HG02938 (cell line): ENCODE data around the gene HOXB1.

Experiments used
- ATAC-seq: cut with Tn5 transposase; IDR thresholded peaks from one replicate; pipeline ENCODE4 v1.9.1; 2021; ENCODE audit warnings: mild to moderate bottlenecking, moderate library complexity; ENCODE audit not compliant: unreplicated experiment

HOXB1 gene

DNA sequence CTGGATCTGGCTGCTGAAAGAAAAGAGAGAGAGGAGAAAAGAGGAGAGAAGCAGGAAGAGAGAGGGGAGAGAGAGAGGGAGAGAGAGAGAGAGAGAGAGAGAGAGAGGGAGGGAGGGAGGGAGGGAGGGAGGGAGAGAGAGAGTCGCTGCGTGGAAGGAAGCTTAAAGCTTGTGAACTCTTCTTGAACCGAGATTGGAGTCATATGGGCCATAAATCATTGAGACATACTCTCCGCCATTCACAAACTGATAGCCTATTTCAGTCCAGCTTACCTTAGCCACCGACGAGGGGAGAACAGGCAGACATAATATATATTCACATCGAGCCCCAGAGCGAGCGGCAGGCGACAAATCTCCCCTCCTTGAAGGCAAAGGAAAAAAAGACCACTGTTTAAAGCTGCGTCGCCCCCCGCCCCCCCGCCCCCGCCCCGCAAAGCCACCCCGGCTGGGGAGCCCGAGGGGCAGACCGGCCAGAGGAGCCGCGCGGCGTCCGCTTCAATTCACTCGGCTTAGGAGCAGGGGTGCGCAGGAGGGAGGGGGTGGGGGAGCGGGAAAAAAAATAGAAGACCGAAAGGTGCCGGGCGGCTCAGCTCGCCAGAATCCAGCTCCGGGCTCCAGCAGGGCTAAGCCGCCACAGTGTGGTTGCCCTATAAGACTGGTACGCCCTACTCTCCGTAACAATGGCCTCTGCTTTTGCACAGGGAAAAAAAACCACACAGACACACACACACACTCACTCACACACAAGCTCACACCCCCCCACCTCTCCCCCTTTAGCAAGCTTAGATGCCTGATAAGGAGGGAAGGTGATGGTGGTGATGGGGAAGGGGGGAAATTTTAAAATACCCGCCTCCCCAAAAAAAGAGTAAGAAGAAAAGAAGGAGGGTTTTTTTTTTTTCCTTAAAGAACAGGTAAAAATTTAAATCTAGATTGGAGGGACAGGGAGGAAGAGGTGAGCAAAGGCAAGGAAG is 24.7 kb upstream of the HOXB1 start:
- no peak for ATAC-seq

DNA sequence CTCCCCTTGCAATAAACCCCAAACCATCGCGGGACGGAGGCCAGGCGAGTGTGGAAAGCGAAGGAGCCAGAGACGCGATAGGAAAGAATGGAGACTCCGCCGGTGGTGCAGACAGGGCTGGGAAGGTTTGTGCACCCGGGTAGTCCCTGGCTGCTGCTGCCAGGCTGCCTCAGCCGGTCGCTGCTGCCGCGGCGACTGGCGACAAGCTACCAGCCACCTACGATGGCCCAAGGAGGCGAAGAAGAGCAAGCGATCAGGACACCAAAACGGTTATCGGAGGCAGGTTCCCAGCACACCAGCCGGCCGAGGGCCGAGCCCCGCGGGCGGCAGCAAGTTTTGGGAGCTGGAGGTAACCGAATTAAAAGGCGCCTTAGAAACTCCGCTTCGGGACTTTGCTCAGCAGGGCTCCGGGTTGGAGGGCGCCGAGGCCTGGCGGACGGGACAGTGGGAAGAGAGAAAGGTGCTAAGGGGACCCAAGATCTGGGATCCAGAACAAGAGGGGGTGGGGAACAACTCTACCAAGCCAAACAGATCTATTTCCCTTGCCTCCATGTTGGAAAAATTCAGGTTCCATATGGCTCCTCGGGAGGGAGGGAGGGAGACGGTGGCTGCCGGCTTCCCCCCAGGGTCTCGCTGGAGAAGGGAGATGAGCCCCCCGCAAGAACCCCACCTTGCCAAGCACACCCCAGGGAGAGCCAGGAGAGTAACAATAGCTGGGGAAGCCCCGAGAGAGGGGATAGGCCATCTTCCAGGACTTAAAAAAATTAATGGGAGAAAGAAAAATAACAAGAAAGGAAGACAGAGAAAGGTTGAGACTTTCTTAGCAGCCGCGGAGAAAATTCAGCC is 23.8 kb upstream of the HOXB1 start:
- no peak for ATAC-seq

DNA sequence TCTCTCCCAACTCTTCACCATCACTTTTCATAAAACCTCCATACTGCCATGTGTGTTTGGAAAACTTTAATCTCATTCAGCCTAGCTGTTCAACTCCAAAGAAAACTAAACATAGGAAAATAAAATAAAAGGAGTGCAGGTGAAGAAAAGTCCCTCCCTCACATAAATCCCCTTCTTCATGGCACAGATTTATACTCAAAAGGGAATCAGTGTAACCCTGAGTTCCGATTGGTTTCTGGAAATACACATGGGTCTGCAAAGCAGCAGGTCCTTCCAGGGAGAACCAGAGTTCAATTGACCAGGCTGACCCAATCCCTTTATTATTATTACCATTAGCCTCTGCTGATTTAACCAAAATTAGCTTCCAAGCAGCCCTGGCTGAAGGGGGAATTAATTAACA is 23.0 kb upstream of the HOXB1 start:
- ATAC-seq, result no peak

DNA sequence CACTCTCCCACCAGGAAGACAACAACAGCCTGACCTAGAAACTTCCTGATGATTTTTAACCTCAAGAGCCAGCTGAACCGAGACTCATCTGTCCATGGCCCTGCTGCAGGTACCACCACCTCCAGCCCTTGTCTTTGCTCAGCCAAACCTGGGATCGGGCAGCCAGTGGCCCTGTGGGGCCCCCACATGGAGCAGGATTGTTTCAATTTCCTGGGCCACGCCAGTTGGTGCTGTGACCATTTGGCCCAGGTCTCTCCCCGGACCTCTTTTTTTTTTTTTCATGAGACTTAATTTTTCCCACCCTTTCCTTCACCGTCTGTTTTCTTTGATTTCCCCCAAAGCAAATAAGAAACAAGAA is 22.4 kb upstream of the HOXB1 start:
- ATAC-seq, result no peak

DNA sequence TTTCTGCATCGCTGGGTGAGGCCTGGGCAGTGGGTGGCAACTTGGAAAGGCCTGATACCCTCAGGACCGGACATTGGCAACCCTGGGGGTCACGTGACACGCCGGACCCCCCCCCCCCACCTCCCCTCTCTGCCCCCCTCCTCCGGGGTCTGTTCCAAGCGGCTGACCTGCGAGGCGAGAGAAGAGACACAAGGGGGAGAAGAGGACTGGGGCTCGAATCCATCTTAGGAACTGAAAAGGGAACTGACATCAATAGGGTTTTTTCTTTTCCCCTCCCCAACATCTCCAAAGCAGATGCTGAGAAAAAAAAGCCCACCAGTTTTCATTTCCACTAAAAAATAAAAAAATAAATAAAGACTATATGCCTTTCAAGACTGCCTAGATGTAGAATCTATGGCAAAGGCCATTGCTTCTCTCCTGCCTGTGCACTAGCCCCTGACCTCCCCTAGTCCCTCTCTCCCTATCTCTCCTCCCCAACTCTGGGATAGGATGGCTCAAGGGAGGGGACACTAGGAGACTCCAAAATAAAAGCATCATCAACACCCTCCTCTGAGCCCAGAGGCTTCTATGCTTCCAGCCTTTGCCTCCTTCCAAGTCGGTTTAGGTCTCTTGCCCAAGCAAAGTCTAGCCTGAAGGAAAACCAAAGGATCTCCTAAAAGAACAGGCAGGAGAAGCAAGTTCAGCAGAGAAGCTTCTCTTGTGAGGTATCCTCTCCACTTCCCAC is 21.8 kb upstream of the HOXB1 start:
- ATAC-seq, result no peak

DNA sequence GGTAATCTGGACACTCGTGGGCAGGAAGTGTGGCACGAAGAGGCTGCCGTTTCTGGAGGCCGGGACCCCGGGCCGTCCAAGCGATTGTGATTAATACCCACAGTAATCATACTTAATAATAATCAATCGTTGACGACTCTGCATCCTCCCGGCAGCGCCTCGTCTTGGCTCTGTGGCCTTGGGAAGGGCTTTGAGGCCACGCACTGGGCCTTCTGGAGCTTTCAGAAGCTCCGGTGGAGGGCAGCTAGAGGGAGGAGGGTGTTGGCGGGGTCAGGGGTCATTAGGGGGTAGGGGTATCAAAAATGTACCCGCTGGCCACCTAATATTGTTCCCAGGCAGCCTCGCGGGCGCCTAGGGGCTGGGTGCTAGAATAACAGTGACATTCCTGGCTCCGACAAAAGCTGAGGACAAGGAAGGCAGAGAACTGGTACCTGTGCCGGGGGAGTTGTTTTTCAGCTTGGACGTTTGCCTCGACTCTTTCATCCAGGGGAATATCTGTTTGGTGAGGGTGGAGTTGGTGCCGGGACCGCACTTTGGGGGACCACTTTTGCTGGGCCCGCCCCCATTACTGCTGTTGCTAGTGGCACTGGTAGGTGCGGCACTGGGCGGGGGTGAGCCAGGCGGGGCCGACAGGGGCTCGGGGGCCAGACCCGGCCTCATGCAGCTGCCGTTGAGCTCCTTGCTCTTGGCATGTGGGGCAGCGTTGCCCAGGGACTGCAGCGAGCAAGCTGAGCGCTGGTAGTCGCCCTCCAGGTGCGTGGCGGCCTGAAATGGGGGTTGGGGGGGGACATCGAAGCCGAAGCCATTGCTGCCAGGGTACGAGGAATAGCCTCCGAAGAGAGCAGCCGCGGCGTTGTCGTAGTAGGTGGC is 21.0 kb upstream of the HOXB1 start:
- no peak for ATAC-seq

DNA sequence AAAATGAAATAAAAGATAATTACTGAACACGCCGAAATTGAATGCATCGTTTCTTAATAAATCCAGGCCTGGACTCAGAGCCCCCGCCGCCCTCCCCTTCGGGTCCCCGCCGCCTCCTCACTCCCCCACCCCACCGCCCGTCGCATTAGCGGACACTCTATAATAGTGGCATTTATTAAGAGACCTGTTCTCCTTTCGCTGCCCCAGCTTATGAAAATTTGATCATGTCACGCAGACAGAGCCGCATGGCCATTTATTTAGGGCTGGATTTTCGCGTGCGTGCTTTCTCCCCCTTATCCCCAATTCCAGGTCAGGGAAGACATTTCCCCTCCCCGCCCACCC is 20.4 kb upstream of the HOXB1 start:
- no peak for ATAC-seq

DNA sequence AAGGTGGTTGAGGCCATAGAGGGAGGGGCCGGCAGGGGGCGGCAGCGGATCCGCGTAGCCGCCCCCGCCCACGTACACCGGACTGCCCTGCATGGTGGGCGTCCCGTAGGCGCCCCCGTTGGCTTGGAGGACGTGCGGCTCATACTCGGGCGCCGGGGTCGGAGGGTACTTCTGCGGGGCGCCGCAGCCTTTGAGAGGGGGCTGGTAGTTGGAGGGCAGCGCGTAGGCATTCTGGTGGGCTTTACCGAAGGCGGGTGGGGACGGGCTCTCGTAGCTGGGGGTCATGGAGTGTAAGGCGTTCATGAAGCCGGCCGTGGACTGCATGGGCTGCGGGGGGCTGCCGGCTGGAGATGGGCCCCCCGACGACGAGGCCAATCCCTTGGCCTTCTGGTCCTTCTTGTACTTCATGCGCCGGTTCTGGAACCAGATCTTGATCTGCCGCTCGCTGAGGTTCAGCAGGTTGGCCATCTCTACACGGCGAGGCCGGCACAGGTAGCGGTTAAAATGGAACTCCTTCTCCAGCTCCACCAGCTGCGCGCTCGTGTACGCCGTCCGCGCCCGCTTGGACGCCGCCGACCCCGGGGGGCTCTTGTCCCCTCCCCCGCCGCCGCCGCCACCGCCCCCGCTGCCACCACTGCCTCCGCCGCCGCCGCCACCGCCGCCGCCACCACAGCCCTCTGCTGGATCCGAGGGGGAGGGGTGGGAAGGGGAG is 19.8 kb upstream of the HOXB1 start:
- no peak for ATAC-seq

DNA sequence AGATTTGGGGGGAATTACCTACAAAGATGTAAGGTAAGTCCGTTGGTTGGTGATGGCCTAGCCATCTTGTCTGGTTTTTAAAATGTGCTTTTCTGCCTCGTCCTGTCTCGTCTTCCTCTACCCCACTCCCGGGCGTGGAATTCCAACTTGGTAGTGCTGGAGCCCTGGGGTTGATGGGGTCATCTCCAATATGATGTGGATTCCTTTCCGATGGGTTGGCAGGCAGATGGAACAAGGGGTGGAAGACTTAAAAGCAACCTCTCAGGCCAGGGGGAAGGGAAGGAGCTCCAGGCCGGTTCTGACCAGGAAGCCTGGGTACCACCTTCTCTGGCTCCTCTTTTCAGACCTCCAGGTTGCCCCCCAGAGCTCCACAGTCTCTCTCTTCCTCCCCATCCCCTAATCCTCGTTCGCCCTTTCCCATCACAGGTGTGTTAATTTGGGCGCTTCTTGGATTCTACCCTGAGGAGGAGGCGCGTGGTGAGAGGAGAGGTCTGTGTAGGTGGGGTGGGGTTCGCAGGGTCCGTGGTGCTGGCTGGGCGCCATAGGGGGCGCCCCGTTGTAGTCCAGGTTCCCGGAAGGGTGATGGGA is 19.2 kb upstream of the HOXB1 start:
- ATAC-seq, result no peak

DNA sequence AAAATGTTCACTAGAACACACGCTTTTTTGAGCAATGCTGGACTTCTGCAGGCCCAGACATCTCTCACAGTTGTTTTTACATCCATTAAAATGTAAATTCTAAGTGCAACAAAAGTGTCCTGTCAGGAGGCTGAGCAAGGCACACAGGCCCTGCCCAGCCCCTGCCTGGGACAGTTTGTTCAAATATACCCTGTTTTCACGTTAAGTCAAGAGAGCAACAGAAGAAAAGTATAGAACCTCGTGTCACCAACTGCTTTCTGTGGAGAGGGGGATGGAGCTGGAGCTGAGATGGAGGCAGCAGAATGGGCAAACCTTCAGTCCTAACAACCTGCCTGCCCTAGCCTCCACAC is 18.4 kb upstream of the HOXB1 start:
- ATAC-seq, result no peak

DNA sequence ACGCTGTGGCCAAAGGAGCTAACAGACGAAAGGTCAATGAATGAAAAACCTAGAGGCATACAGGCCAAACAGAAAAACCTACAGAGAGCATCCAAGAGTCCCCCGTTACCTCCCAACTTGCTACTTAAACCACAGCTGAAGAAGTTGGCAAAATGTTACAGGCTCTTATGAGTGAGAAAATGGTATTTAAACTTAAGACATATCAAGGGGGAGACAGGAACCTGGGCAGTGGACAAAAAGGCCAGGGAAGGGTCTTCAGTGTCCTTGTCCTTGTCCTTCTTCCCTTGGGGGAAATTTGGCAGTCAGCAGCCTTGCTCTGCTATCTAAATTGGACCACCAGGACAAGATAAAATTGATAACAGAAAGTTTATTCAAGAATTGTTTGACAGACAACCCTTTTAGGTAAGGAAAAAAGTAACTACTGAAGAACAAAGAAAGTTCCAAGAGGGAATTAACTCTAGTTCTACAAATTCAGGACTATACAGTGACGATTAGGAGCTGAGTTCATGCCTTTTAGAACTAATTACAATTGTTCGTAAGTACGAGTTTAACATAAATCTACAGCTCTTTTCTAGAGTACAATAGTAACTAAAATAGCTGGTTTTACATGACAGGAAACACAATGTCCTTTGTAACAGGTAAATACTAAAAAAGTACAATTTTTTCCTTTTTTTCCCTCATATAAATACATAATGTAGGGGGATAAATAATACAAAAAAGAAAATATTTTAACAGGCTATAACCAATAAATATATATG is 17.9 kb upstream of the HOXB1 start:
- ATAC-seq, result no peak

DNA sequence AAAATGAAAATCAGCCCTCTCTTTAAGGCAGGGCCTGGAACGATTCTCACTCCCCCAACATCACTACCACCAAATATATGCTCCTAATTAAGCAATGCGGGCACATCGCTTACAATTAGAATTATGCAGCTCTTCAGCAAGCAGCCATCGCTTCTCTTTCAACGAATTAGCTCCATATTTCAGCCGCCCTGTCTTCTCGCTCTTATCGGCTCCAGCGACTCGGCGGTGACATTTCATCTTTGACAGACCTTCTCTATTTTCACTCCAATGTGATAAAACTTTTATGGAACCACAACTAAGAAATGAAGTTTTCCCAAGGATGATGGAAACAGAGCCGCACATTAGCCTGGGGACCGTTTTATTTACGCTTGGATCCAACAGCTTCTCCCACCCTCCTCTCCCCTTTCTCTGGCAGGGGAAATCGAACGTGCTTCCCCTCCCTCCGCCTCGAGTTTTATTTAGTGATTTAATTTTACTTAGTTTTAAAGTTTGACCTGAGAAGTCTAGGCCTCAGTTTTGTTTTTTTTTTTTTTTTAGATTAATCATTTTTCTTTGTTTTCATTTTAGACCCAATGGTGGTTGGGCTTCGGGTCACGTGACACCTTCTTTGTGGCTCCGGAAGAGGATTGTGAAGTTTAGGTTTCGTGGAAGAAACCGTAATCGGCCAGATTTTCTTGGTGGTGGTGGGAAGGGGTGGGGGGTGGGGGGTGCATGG is 17.2 kb upstream of the HOXB1 start:
- no peak for ATAC-seq

DNA sequence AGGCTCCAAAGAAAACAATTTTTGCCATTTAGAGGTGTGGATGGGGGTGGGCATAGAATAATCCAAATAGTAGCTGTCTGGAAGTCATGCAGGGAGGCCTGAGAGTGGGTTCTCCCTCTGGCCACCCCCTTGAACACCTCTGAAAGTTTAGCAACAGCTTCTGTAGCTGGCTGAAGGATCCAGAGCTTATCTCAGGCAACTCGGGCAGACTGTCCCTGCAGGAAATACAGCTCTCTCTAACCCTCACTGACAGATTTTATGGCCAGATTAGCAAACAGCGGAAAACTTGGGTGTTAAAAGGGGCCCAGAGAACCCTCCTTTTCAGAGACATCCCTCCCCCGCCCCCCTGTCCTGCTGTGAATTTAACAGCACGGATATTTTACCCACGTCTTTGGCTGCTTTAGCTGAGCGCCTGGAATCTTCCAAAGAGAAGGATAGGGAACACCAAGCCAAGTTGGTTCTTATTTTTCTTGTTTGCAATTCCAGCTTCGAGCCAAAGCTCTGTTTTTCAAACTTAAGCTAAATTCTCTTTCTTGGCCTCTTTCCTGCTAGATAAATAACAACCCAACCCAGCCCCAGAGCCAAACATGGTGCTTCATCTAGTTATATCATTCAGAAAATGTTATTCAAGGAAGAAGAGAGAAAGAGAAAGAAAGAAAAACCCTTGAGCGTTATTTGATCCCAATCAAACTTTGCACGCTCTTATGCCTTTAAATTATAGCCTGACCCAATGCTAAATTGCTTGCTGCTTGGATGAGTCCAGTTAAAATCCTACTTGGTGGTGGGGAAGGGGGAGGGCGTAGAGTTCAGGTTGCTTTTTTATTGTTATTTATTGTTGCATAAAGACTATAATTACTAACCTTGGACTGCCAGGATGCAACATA is 16.4 kb upstream of the HOXB1 start:
- ATAC-seq, result no peak

DNA sequence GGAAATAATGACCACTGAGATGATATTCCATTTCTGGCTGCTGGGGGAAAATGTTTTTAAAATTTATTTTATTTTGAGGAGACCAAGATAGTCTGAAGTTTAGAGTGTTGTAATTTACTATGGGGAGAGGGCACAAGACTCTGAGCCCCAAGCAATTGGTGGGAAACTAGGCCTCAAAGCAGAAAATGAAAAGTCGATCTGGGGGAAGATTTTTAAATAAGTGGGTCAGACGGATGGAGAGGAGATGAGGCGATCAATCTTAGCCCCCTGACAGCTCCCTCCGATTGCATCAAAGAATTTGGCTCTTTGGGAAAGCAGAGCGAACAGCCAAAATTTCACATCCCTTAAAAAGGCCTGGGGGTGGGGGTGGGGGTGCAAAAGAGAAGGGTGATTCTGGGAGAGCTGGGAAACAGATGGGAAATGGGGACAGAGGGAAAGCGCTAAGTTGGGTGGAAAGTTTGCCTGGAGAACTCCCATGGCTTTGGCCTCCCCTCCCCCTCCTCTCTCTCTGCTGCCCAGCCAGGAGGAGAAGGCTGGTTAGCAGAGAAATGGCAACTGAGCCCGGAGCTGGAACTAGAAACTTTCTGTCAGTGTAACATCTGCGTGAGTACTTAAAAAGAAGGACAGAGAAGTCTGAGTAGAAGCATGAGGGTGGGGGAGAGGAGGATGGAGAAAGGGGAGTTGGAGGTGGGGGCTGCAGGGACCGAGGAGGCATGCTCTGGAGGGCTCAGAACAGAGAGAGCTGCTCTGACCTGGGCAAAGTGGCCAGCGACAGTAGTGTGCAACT is 15.5 kb upstream of the HOXB1 start:
- no peak for ATAC-seq

DNA sequence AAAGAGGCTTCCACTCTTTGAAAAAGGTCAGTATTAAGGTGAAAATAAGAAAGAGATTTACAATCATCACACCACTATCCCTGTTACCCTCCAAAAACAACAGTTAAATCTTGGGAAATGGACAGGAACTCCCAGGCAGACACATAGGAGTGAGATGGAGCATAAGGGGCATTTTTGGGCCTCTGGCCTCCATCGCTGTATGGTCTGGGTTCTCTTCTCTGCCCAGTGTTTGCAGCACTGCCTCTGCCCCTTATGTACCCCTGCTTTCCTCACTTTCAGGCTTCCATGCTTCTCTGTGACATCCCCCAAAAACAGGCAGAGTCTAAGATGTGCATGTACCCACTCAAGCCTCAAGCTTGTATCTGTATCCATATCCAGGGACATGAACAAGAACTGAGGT is 14.7 kb upstream of the HOXB1 start:
- no peak for ATAC-seq

DNA sequence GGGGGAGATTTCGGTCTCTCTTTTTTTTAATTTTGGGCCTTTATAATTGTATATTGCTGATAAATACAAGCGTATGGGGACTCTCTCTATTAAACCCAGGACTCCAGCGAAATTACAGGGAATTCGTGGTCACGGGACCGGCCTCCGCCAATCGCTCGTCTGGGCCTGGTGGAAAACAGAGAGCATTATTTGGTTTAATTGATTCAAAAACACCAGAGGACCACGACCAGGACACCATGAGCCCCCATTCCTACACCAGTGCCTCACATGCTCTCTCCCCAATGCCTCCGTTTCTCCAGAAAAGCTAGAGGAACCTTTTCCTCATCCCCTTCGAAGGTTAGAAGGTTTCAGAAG is 14.2 kb upstream of the HOXB1 start, which contains the start of gene HOXB2:
Gene HOXB2, minus strand, starts transcription at position 88 of the 354 bp plus-strand sequence. CDS start 198 bp downstream, outside the sequence.
- ATAC-seq, result no peak
